ENCODE measurements around the gene ATP8A2.

DNA sequence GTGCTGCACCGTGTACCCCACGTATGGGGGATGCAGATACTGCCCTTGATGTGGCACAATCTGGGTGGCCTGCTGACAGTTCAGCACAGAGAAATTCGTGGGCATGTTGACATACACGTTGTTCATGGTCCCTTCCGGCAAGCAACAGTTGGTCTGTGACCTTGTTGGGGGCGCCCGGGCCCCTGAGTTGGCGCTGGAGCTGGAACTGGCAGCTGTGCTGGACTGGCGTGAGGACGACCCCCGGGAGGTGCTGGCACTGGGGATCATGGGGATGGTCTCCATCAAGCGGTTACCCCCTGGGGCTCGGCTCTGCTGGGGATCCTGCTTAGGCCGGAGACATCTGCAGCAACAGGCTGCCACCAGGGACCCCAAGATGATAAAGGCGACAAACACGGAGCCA lies 674.9 kb downstream of the ATP8A2 start:
- TF ChIP-seq EZH2 (IDR thresholded peaks at IDR 0.05; ENCODE audit: borderline replicate concordance, control insufficient read depth, low read depth, low read length): no peak
- no peak for TF ChIP-seq CREB1 (IDR thresholded peaks at IDR 0.05; ENCODE audit: low read depth)
- TF ChIP-seq RB1 (IDR thresholded peaks at IDR 0.05; ENCODE audit: borderline replicate concordance): no peak
- no peak for TF ChIP-seq JUND (IDR thresholded peaks at IDR 0.05; ENCODE audit: low read depth, low read length)
- TF ChIP-seq POLR2AphosphoS5 (IDR thresholded peaks at IDR 0.05; ENCODE audit: low read length): no peak
- TF ChIP-seq KDM1A (IDR thresholded peaks at IDR 0.05; ENCODE audit: borderline replicate concordance): no peak
- TF ChIP-seq, protein P1, sequence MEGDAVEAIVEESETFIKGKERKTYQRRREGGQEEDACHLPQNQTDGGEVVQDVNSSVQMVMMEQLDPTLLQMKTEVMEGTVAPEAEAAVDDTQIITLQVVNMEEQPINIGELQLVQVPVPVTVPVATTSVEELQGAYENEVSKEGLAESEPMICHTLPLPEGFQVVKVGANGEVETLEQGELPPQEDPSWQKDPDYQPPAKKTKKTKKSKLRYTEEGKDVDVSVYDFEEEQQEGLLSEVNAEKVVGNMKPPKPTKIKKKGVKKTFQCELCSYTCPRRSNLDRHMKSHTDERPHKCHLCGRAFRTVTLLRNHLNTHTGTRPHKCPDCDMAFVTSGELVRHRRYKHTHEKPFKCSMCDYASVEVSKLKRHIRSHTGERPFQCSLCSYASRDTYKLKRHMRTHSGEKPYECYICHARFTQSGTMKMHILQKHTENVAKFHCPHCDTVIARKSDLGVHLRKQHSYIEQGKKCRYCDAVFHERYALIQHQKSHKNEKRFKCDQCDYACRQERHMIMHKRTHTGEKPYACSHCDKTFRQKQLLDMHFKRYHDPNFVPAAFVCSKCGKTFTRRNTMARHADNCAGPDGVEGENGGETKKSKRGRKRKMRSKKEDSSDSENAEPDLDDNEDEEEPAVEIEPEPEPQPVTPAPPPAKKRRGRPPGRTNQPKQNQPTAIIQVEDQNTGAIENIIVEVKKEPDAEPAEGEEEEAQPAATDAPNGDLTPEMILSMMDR (IDR thresholded peaks at IDR 0.05 in 2 of 3, conservative IDR thresholded peaks at IDR 0.05 in 1 of 3; ENCODE audit: control insufficient read depth in 2 of 3, extremely low read depth in 1 of 3, insufficient read depth in 1 of 3, low read depth in 3 of 3, low read length in 3 of 3): no peak
- TF ChIP-seq, protein P2, sequence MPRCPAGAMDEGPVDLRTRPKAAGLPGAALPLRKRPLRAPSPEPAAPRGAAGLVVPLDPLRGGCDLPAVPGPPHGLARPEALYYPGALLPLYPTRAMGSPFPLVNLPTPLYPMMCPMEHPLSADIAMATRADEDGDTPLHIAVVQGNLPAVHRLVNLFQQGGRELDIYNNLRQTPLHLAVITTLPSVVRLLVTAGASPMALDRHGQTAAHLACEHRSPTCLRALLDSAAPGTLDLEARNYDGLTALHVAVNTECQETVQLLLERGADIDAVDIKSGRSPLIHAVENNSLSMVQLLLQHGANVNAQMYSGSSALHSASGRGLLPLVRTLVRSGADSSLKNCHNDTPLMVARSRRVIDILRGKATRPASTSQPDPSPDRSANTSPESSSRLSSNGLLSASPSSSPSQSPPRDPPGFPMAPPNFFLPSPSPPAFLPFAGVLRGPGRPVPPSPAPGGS (IDR thresholded peaks at IDR 0.05; ENCODE audit: borderline replicate concordance, insufficient read depth, low read depth, low read length, poor library complexity, severe bottlenecking): no peak
- TF ChIP-seq, protein P3, sequence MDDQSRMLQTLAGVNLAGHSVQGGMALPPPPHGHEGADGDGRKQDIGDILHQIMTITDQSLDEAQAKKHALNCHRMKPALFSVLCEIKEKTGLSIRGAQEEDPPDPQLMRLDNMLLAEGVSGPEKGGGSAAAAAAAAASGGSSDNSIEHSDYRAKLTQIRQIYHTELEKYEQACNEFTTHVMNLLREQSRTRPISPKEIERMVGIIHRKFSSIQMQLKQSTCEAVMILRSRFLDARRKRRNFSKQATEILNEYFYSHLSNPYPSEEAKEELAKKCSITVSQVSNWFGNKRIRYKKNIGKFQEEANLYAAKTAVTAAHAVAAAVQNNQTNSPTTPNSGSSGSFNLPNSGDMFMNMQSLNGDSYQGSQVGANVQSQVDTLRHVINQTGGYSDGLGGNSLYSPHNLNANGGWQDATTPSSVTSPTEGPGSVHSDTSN (IDR thresholded peaks at IDR 0.05; ENCODE audit: insufficient replicate concordance, low read depth, low read length): no peak
- no peak for TF ChIP-seq RAD51 (IDR thresholded peaks at IDR 0.05)
- no peak for TF ChIP-seq NR2C2 (IDR thresholded peaks at IDR 0.05; ENCODE audit: borderline replicate concordance, control insufficient read depth, insufficient read length, low read depth)
- no peak for TF ChIP-seq RAD21 (IDR thresholded peaks at IDR 0.05; ENCODE audit: insufficient read depth, low read depth, low read length)
- no peak for TF ChIP-seq MEF2A (IDR thresholded peaks at IDR 0.05; ENCODE audit: insufficient read depth, low read depth, low read length)
- TF ChIP-seq SIN3A (IDR thresholded peaks at IDR 0.05; ENCODE audit: low read depth, low read length): no peak

Data from GM12878 (cell line).